BJ (cell line): Measurements from ENCODE around the gene CARMIL1. TPM values are rescaled to one million over a fixed set of nuclear protein-coding genes. Genes with fewer than 3 reads are reported as not detected.

Experiments used
- CTCF ChIA-PET: fragments of 350-600 bp; formaldehyde crosslinking; extraction: SDS; loops from one replicate; lab custom pipeline; 2021; ENCODE audit warnings: antibody characterized with exemption, inconsistent platforms; lab: Yijun Ruan, JAX
- POLR2A ChIA-PET: fragments of 300-600 bp; sonication (Branson Sonifier 250); formaldehyde crosslinking; extraction: SDS; loops from one replicate; lab custom pipeline; 2021; ENCODE audit warnings: antibody characterized with exemption; lab: Charles Lee
- DNase-seq: peaks from one replicate; pipeline ENCODE4 v3.0.0-alpha.2; 2011; ENCODE audit warnings: low read depth
- H3K27me3 ChIP-seq: 2 replicates; pipeline ENCODE4 v1.6.0; 2011; ENCODE audit warnings: low read length; ENCODE audit not compliant: control insufficient read depth, insufficient read depth
- H3K36me3 ChIP-seq: 2 replicates; pipeline ENCODE4 v1.5.1; 2011; ENCODE audit warnings: low read length; ENCODE audit not compliant: control insufficient read depth, insufficient read depth
- H3K4me3 ChIP-seq: 2 replicates; pipeline ENCODE4 v1.5.1; 2011; ENCODE audit warnings: low read depth, mild to moderate bottlenecking, control low read depth, low read length
- polyA plus RNA-seq: library from polyadenylated mRNA; depleted of rRNA; stranded (reverse); fragments of >200 nt; gene quantifications from 2 replicates; pipeline ENCODE4 v1.2.3, GENCODE V29; 2011
- TF ChIP-seq, protein P1 (sequence below): IDR thresholded peaks from 2 replicates; pipeline ENCODE4 v1.5.1; 2011; ENCODE audit warnings: low read depth, mild to moderate bottlenecking, control low read depth, inconsistent platforms, low read length, moderate library complexity; ENCODE audit not compliant: insufficient read depth

Gene CARMIL1
- polyA plus RNA-seq, 1 experiment: 3.7 TPM

GRCh38 chr6:25472906-25473305 is 193.7 kb downstream of the CARMIL1 start:
- ChIA-PET POLR2A (no interaction called here), CTCF (interaction anchor here (0.6 to 1.4 kb wide), 4 partner anchors 14 to 194 kb away, joined by 3 to 5 read pairs (median 4); partner anchors contain the start of gene CARMIL1)
- TF ChIP-seq, protein P1, sequence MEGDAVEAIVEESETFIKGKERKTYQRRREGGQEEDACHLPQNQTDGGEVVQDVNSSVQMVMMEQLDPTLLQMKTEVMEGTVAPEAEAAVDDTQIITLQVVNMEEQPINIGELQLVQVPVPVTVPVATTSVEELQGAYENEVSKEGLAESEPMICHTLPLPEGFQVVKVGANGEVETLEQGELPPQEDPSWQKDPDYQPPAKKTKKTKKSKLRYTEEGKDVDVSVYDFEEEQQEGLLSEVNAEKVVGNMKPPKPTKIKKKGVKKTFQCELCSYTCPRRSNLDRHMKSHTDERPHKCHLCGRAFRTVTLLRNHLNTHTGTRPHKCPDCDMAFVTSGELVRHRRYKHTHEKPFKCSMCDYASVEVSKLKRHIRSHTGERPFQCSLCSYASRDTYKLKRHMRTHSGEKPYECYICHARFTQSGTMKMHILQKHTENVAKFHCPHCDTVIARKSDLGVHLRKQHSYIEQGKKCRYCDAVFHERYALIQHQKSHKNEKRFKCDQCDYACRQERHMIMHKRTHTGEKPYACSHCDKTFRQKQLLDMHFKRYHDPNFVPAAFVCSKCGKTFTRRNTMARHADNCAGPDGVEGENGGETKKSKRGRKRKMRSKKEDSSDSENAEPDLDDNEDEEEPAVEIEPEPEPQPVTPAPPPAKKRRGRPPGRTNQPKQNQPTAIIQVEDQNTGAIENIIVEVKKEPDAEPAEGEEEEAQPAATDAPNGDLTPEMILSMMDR: no peak
- no peak for DNase-seq
- H3K36me3 ChIP-seq: no peaks in the 10 kb centered on the region
- H3K27me3 ChIP-seq: no peaks in the 10 kb centered on the region
- no peak overlapping the region for H3K4me3 ChIP-seq

DNA sequence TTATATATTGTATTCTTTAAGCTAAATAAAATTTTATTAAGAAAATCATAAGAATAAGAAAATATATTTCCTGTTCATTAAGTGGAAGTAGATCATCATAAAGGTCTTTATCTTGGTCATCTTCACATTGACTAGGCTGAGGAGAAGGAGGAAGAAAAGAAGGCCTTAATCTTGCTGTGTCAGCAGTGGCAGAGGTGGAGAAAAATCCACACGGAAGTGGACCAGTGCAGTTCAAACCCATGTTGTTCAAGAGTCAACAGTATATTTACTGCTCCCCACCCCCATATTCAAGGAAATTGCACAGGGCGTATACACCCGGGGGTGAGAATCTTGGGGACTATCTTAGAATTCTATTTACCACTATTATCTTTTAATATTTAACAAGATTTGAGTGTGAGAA is 194.3 kb downstream of the CARMIL1 start:
- ChIA-PET POLR2A (no interaction called here), CTCF (interaction anchor here (1.1 to 1.4 kb wide), 3 partner anchors 14 to 194 kb away, joined by 4 to 5 read pairs (median 4); partner anchors contain the start of gene CARMIL1)
- H3K36me3 ChIP-seq: no peaks in the 10 kb centered on the region
- no peak for DNase-seq
- no peaks in the 10 kb centered on the region for H3K27me3 ChIP-seq
- no peak overlapping the region for H3K4me3 ChIP-seq
- TF ChIP-seq, protein P1: no peak

DNA sequence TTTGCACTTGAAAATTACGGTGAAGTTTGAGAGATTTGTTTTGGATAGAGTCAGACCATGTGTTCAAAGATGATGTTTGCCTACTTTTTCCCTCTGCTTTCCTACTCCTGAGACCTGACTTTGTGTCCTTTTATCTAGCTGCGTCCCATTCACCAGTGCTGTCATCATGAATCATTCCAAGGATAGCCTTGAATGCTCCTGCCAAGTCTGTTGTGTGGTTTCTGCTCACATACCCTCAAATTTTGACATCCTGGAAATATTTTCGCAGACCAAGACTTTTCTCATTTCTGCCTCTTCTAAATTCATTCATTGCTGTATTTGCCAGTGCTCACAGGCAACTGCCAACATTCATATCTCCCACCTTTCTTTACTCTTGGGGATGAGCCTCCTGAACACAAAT is 197.0 kb downstream of the CARMIL1 start:
- H3K36me3 ChIP-seq: no peaks in the 10 kb centered on the region
- DNase-seq: no peak
- ChIA-PET POLR2A (no interaction called here), CTCF (no interaction called here)
- no peaks in the 10 kb centered on the region for H3K27me3 ChIP-seq
- TF ChIP-seq, protein P1: no peak
- no peak overlapping the region for H3K4me3 ChIP-seq

DNA sequence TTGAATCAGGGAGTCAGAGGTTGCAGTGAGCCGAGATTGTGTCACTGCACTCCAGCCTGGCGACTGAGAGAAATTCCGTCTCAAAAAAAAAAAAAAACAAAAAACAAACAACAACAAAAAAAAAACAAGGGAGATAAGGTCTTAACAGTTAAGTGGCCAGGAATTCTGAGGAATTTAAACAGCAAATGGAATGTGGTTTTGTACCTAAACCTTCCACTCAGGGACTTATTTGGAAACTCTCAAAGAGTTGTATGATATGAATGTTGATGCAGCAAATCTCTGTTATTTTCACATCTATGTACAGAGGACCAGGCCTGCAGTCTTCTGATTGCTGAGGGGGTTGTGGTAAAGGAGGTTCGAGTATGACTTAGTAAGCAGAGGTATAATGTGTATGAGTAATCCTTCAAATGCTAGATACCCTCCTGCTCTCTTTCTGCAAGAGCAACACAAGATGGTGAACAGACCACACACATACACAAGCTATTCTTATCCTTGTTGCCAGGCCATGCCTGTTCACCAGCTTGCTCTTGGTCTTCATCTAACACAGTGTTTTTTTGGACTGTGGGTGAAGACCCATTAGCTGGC is 197.9 kb downstream of the CARMIL1 start:
- Histone ChIP-seq H3K36me3 (no peaks in the 10 kb centered on the region), H3K27me3 (no peaks in the 10 kb centered on the region), H3K4me3 (no peak overlapping the region)
- POLR2A ChIA-PET: no interaction called here
- TF ChIP-seq, protein P1: no peak
- DNase-seq: no peak
- CTCF ChIA-PET: interaction anchor here (0.6 to 0.9 kb wide), 2 partner anchors 198 to 647 kb away, joined by 3 read pairs; partner anchors contain the start of gene CARMIL1

DNA sequence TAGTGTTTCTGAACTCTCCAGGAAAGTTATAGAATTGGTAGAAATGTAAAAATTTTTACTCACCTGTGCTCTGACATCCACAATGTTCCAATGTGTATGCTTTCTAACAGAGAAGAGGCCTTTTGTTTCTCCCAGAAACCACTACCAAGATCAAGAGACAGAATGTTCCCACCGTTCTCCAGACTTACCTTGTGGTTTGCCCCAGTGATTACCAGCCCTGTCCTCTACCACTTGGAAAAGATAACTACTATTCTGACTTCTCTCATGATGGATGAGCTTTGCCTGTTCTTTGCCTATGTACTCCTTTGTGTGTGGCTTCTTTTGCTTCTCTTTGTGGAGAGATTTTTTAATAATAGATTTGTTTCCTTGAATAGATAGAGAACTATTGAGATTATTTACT is 199.8 kb downstream of the CARMIL1 start:
- CTCF ChIA-PET: no interaction called here
- TF ChIP-seq, protein P1: no peak
- POLR2A ChIA-PET: no interaction called here
- no peak for DNase-seq
- Histone ChIP-seq H3K36me3 (no peaks in the 10 kb centered on the region), H3K4me3 (no peak overlapping the region), H3K27me3 (no peaks in the 10 kb centered on the region)
